ENCODE results near the gene DAB2IP.

DAB2IP gene

GRCh38 chr9:121667214-121667613, 15.8 kb downstream of the DAB2IP start:
- DNase-seq = no peak

GRCh38 chr9:121667890-121668289, 16.5 kb downstream of the DAB2IP start:
- DNase-seq = no peak

DNA sequence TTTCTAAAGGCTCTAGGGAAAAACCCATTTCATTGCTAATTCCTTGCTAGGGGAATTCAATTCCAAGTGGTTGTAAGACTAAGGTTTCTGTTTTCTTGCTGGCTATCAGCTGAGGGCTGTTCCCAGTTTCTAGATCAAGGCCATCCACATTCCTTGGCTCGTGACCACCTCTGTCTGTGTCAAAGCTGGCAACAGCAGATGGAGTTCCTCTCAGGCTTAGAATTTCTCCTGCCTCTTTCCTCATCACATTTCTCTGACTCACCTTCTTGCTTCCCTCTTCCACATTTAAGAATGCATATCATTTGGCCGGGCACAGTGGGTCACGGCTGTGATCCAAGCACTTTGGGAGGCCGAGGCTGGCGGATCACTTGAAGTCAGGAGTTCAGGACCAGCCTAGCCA, 19.0 kb downstream of the DAB2IP start:
- DNase-seq = peak; percentile 5

DNA sequence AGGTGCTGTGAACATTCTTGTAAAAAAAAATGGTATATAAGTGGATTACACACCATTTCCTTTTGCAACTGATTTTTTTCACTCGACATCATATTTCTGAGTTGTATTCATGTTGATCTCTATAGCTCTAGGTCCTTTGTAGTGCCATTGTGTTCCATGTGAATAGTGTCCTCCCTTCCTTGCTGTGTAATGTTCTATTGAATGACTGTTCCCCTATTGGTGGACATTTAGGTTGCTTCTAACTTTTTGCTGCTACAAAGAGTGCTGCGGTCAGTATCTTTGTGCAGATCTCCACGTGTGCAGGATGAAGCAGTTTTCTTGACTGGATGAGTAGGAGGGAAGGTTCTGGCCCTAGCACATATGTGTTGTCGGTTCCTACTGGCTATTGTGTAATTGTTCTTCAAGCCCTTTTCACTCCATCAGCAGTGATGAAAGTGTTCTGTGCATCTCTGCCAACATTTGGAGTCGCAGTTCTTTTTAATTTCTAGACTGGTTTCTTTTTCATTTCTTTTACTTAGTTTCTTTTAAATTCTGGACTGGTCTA, 20.2 kb downstream of the DAB2IP start:
- DNase-seq = no peak

DNA sequence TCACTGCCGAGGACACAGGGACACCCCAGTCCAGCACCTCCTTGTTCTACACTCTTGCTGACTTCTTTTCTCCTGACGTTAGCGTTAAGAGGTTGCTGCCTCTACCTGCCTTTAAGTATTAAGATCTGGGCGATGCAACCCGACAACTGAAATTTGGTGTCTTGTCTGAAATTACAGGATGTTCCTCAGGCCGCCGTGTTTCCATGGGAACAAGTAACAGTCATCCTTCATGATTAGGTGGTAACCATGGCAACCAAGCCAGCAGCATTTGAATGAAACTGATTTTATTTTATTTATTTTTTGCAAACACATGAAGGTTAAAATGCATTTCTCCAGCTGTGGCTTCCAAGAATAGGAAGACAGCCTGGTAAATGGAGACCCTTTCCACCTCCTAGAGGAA, 20.8 kb downstream of the DAB2IP start:
- peak; percentile 15 for DNase-seq

- DNase-seq = peak; percentile 4
These were observed 21.6 kb downstream of the DAB2IP start for GRCh38 chr9:121672986-121673385.

DNA sequence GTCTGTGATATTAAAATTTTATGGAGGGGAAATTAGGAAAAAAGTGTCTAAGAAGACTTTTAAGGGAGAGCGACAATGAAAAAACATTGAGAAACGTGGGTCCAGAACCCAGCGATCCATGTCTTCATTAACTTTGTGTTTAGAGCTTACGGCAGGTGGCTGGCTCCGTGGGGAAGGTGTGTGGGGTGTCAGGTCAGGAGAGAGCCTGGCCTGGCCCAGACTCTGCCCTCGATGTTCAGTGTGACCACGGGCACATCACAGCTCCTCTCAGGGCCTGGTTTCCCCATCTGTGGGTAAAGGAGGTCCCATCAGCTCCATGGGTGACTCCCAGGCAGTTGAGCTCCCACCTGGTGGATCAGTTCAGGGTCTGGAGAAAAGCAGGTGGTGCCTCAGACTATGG, 22.1 kb downstream of the DAB2IP start:
- DNase-seq = peak; percentile 10

DNA sequence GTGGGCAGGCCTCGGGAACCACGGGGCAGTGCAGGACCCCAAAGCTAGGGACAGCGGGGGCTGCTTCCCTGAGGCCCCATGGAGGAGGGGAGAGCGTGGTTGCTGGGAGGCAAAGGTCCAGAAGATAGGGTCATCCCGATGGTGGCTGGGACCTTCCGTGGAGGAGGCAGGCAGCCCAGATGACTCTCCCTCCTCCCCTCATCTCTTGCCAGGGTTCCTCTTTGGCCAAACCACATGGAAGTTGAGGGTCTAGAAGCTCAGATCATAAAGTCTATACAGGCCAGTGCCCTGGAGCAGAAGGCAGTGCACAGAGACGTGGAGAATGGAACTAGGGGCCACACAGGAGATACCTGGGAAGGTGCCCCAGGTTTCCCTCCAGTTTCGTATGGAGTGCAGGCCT, 22.6 kb downstream of the DAB2IP start:
- peak; percentile 22 for DNase-seq

DNA sequence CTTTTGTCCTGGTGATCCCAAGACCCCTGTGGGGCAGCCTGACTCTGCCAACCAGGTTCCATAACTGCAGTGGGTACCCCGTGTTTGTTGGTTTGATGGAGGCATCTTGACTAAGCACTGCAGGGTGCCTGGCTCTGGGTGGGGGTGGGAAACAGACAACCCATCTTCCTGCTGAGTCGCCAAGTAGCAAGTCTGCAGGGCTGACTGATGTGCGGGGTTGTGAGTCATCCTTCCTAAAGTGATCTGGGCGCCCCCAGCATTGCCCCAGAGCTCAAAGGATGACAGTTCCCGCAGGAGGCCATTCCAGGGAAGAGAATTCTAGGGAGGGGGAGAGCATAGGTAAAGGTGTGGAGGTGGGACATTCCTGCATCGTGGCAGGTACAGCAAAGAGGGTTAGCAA, 23.5 kb downstream of the DAB2IP start:
- peak; percentile 29 for DNase-seq

DNA sequence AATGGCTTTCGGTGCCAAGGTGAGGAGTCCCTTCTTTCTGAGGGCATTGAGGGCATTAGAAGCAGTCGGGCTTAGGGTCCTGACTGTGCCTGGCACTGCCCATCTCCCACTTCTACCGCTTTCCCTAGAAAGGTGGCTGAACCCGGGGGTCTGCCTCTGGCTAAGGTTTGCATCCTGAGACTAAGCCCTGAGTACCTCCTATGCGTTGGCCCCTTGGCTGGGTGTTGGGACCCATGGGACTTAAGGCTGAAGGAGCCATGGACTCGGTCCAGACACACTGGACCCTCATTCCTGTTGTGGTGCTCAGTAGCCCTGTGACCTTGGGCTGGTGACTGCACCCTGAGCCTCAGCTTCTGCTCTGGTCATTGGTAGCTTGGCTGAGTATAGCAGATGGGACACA, 23.9 kb downstream of the DAB2IP start:
- DNase-seq = peak; percentile 4

DNA sequence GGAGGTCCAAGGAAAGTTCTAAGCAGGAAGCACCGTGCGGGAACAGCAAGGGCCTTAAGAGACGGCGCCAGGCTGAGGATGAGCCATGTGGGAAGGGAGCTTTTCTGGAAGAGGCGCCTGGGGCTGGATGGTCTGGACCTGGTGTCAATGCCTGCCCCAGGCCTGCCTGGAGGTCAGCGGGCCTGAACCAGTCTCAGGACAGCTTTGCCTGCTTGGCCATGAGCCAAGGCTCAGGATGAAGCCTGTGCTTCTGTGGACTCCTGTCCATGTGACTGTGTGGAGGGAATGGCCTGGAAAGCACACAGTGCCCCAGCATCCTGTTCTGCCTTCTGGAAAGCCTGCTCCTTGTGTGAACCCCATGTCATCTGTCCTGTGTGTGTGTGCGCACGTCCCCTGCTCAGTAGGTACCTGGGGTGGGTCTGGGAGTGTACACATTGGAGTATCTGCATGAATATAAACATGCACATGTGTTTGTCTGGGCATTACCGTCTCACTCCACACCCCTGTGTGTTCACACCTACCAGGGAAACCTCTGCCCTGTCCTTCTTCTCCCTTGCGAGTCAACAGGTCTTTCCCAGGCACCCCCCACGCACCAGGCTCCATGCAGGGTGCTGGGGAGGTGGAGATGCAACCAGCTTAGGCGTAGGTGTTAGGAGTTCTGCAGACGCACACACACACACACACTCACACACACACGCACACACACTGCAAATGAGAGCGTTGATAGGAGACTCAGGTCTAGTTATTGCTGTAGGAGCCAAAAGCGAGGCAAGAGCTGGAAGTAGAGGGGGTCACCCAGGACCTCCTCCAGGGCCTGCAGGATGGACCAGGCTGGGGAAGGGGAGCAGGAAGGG, 24.8 kb downstream of the DAB2IP start:
- DNase-seq = peak; percentile 35

- DNase-seq = peak; percentile 33
These were observed 25.5 kb downstream of the DAB2IP start for GRCh38 chr9:121676926-121677325.

- peak; percentile 16 for DNase-seq
These were observed 27.1 kb downstream of the DAB2IP start for GRCh38 chr9:121678501-121679022.

- peak; percentile 23 for DNase-seq
These were observed 28.6 kb downstream of the DAB2IP start for GRCh38 chr9:121679901-121680635.

DNA sequence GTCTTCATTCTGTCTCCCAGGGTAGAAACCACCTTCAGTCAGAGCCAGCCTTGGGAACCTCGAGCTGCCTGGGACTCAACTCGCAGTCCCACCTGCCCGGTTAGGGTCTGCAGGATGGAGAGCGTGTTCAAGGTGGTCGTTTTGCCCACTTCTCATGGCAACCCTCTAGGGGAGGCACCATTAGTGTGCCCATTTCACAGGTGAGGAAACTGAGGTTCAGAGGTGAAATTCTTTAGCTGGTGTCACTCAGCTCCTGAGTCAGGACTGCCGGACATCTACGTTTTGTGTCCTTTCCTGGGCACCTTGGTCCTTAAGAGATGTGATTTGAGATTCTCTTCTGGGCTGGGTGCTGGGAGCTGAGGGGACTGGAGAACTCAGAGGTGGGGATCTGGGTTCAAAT, 30.0 kb downstream of the DAB2IP start:
- peak; percentile 8 for DNase-seq

- DNase-seq = no peak
These were observed 30.8 kb downstream of the DAB2IP start for GRCh38 chr9:121682201-121682600.

GRCh38 chr9:121682926-121683515, 31.6 kb downstream of the DAB2IP start:
- peak; percentile 18 for DNase-seq

GRCh38 chr9:121683652-121684051, 32.2 kb downstream of the DAB2IP start:
- peak; percentile 9 for DNase-seq

- peak; percentile 47 for DNase-seq
These were observed 33.1 kb downstream of the DAB2IP start for GRCh38 chr9:121684381-121685145.

DNA sequence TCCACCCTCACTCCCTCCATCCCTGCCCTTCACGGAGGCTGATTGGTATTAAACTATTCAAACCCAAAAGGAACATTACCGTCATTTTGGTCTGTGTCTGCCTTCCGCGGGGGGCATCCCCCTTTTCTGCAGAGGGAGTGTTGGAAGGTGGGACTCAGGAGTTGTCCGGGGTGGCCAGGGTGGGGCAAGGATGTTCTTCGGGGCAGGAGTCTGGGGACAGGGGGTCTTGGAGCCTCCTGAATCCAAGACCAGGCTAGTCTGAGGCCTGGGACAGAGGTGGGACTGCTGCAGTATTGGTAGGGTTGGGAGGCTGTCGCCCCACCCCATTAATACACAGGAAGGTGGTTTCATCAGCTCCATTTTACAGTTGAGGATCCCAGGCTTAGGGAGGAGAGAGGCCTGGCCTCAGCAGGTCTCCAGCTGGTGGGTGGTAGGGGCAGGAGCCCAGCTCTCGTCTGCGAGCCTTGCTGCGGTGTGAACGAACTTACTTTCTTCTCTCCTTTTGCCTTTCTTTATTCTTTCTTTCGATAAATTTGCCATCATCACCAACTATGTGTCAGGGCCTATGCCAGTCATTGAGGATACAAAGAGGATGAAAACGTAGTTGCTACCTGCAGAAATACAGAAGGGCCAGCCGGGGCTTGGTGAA, 33.8 kb downstream of the DAB2IP start:
- peak; percentile 22 for DNase-seq

DNA sequence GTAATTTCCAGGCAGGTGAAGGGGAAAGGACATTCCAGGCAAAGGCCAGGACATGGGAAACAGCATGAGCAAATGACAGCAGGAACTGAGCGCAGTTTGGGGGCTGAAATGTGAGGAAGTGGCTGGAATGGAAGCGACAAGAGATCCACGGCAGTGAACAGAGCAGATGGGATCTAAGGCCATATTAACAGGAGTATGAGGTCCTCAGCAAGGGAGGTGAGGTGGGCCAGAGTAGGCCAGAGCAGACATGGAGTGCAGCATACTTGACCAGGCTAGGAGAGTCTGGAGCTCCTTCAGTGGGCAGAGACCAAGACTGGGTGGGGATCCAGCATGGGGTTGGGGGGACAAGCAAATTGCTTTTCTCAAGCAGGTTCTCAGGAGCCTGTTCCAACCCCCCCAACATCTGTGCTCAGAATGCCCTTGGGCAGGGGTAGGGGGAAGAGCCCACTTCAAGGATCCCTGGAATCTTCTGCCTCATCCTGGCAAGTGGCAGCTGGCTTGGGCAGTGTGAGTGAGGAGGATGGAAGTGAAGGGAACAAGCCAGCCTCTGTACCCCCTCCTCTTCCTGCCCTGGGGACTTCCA, 34.5 kb downstream of the DAB2IP start:
- DNase-seq = peak; percentile 25
